Sigmoid colon (tissue), 7 donors: ENCODE results near the gene XIRP2. TPM values are rescaled to one million over a fixed set of nuclear protein-coding genes. Genes with fewer than 3 reads are reported as not detected.

Experiments used
- DNase-seq: peaks from one replicate; pipeline ENCODE4 v3.0.0-alpha.2; 2019
- H3K27ac ChIP-seq, 4 donors: fragments of 200-600 bp; sonication (generic); one replicate each; pipeline ENCODE4 v1.5.1; 2016 to 2019; ENCODE audit warnings: mild to moderate bottlenecking in 1 of 4
- H3K27me3 ChIP-seq, 3 donors: fragments of 200-600 bp; sonication (generic); one replicate each; pipeline ENCODE4 v1.5.1; 2019; ENCODE audit warnings: mild to moderate bottlenecking in 1 of 3
- H3K36me3 ChIP-seq, 4 donors: fragments of 200-600 bp; sonication (generic); one replicate each; pipeline ENCODE4 v1.5.1; 2016 to 2019
- H3K4me1 ChIP-seq, 4 donors: fragments of 200-600 bp; sonication (generic); one replicate each; pipeline ENCODE4 v1.5.1; 2017 to 2019
- H3K4me3 ChIP-seq, 4 donors: fragments of 200-600 bp; sonication (generic); one replicate each; pipeline ENCODE4 v1.5.1; 2017 to 2019; ENCODE audit warnings: mild to moderate bottlenecking in 2 of 4, moderate library complexity in 1 of 4
- H3K9me3 ChIP-seq, 4 donors: fragments of 200-600 bp in 3 of 4; sonication (generic) in 3 of 4; one replicate each; pipeline versions ENCODE4 v1.5.1 to v1.6.1; 2013 to 2019
- CTCF ChIP-seq, 4 experiments: fragments of 450-650 bp in 3 of 4; fragments of 200-600 bp in 1 of 4; IDR thresholded peaks; one replicate each; pipeline ENCODE4 v1.5.1; 2016 to 2019; ENCODE audit warnings: antibody characterized with exemption in 4 of 4, mild to moderate bottlenecking in 3 of 4, moderate library complexity in 2 of 4
- EP300 ChIP-seq, 4 donors: sonication (generic); formaldehyde crosslinking; IDR thresholded peaks; one replicate each; pipeline ENCODE4 v1.6.1; 2017; ENCODE audit warnings: antibody characterized with exemption in 4 of 4
- POLR2A ChIP-seq, 2 donors: fragments of 450-650 bp; IDR thresholded peaks; one replicate each; pipeline ENCODE4 v1.6.1; 2016; ENCODE audit warnings: antibody characterized with exemption in 2 of 2, mild to moderate bottlenecking in 2 of 2, moderate library complexity in 2 of 2
- POLR2AphosphoS5 ChIP-seq, 4 donors: sonication (generic); formaldehyde crosslinking; IDR thresholded peaks; one replicate each; pipeline ENCODE4 v1.6.1; 2017; ENCODE audit warnings: antibody characterized with exemption in 4 of 4
- WGBS, 2 donors: extraction: QIAGEN DNeasy Blood & Tissue Kit; methylation state at CpG; one replicate each; pipeline ENCODE4 v1.1.7; 2013; 5-methylcytosine and 5-hydroxymethylcytosine counted together
- intact Hi-C: fragments of 100-400 bp; cut with DNase I; formaldehyde crosslinking; loops from one replicate; pipeline ENCODE4 v1.15.1; 2023
- polyA plus RNA-seq, 3 donors: library from polyadenylated mRNA; stranded (reverse); fragments of 200-250 nt; gene quantifications; one replicate each; pipeline ENCODE4 v1.2.3, GENCODE V29; 2013
- total RNA-seq, 4 donors: library from RNA; depleted of rRNA; stranded (reverse); fragments of >200 nt; gene quantifications; one replicate each; pipeline ENCODE4 v1.1.0, GENCODE V29; 2016
- donor health status: healthy with polysubstance abuse.
- donor health status: Bipolar disorder and iron deficiency.
- donor health status: healthy.

The XIRP2 gene
- total and polyA plus RNA-seq, 7 donors, result under 0.01 to 1.8 (median 0.20) TPM; not detected in 3

GRCh38 chr2:166899676-166900075 lies 11.4 kb downstream of the XIRP2 start:
- Histone ChIP-seq H3K36me3 (no peaks in the 10 kb centered on the region), H3K4me3 (no peak overlapping the region), H3K27ac (no peak overlapping the region), H3K27me3 (no peaks in the 10 kb centered on the region), H3K4me1 (no peaks in the 10 kb centered on the region), H3K9me3 (no peaks in the 10 kb centered on the region)
- no peak for TF ChIP-seq EP300 (IDR thresholded peaks at IDR 0.05)
- no peak for TF ChIP-seq POLR2AphosphoS5 (IDR thresholded peaks at IDR 0.05)
- no peak for TF ChIP-seq POLR2A (IDR thresholded peaks at IDR 0.05)
- TF ChIP-seq CTCF (IDR thresholded peaks at IDR 0.05), result no peak
- intact Hi-C loops, result no loop called here
- DNase-seq, result no peak
- 85 to 93% methylated on average over 5 of the region's 5 CpGs for WGBS, 2 donors

- H3K36me3 ChIP-seq, result no peaks in the 10 kb centered on the region
- H3K27me3 ChIP-seq, result no peaks in the 10 kb centered on the region
- no peaks in the 10 kb centered on the region for H3K9me3 ChIP-seq
- no peak overlapping the region for H3K4me3 ChIP-seq
- no peak overlapping the region for H3K27ac ChIP-seq
- intact Hi-C loops, result no loop called here
- 73 to 85% methylated on average over 2 of the region's 2 CpGs for WGBS, 2 donors
- DNase-seq, result no peak
- H3K4me1 ChIP-seq, result no peaks in the 10 kb centered on the region
- TF ChIP-seq EP300 (IDR thresholded peaks at IDR 0.05), result no peak
Measured at GRCh38 chr2:166900700-166901099, 12.4 kb downstream of the XIRP2 start.

GRCh38 chr2:166901336-166901735 lies 13.1 kb downstream of the XIRP2 start:
- no peak overlapping the region for H3K27ac ChIP-seq
- H3K27me3 ChIP-seq, result no peaks in the 10 kb centered on the region
- DNase-seq, result no peak
- no peaks in the 10 kb centered on the region for H3K4me1 ChIP-seq
- no peak overlapping the region for H3K4me3 ChIP-seq
- 74 to 80% methylated on average over 2 of the region's 2 CpGs for WGBS, 2 donors
- H3K9me3 ChIP-seq, result no peaks in the 10 kb centered on the region
- intact Hi-C loops, result no loop called here
- H3K36me3 ChIP-seq, result no peaks in the 10 kb centered on the region
- TF ChIP-seq POLR2AphosphoS5 (IDR thresholded peaks at IDR 0.05), result no peak
- TF ChIP-seq EP300 (IDR thresholded peaks at IDR 0.05), result no peak
- TF ChIP-seq POLR2A (IDR thresholded peaks at IDR 0.05), result no peak
- TF ChIP-seq CTCF (IDR thresholded peaks at IDR 0.05), result no peak

GRCh38 chr2:166916987-166917386 lies 28.7 kb downstream of the XIRP2 start:
- Histone ChIP-seq H3K36me3 (no peaks in the 10 kb centered on the region), H3K4me1 (no peaks in the 10 kb centered on the region), H3K9me3 (no peaks in the 10 kb centered on the region), H3K27me3 (no peaks in the 10 kb centered on the region), H3K27ac (no peak overlapping the region), H3K4me3 (no peak overlapping the region)
- intact Hi-C loops, result no loop called here
- TF ChIP-seq POLR2AphosphoS5 (IDR thresholded peaks at IDR 0.05) (no peak), CTCF (IDR thresholded peaks at IDR 0.05) (no peak), POLR2A (IDR thresholded peaks at IDR 0.05) (no peak), EP300 (IDR thresholded peaks at IDR 0.05) (no peak)
- DNase-seq, result no peak
- 58 to 76% methylated on average over 4 of the region's 4 CpGs for WGBS, 2 donors

GRCh38 chr2:166917415-166917814 lies 29.1 kb downstream of the XIRP2 start:
- Histone ChIP-seq H3K36me3 (no peaks in the 10 kb centered on the region), H3K27ac (no peak overlapping the region), H3K27me3 (no peaks in the 10 kb centered on the region), H3K9me3 (no peaks in the 10 kb centered on the region), H3K4me1 (no peaks in the 10 kb centered on the region), H3K4me3 (no peak overlapping the region)
- intact Hi-C loops, result no loop called here
- TF ChIP-seq CTCF (IDR thresholded peaks at IDR 0.05) (no peak), POLR2A (IDR thresholded peaks at IDR 0.05) (no peak), EP300 (IDR thresholded peaks at IDR 0.05) (no peak), POLR2AphosphoS5 (IDR thresholded peaks at IDR 0.05) (no peak)
- DNase-seq, result no peak
- WGBS, 2 donors, result 70 to 85% methylated on average over 1 of the region's 1 CpG
